H1 (cell line): ENCODE results near the gene AMY1A.
"Not testable (repeated sequence)": the region's sequence is repeated elsewhere in the genome, so short reads cannot be mapped to it uniquely, and the experiment has no call there.

ENCODE experiments used
- CEBPB ChIP-seq: IDR thresholded peaks from 2 replicates; pipeline ENCODE4 v1.6.1; 2012; ENCODE audit warnings: low read depth, low read length
- CHD2 ChIP-seq: IDR thresholded peaks from 2 replicates; pipeline ENCODE4 v1.6.1; 2012; ENCODE audit warnings: low read length, improper control_type of control experiment
- CTCF ChIP-seq, 3 experiments: IDR thresholded peaks; 1 replicate in 2 of 3; 2 replicates in 1 of 3; pipeline versions ENCODE4 v1.5.1 to v1.6.1; 2011; ENCODE audit warnings: low read length in 3 of 3, mild to moderate bottlenecking in 3 of 3, inconsistent platforms in 2 of 3, low read depth in 1 of 3, moderate library complexity in 1 of 3; ENCODE audit not compliant: insufficient read depth in 1 of 3; ENCODE audit errors: control extremely low read depth in 1 of 3
- EP300 ChIP-seq, 2 experiments: IDR thresholded peaks; 1 replicate in 1 of 2; 2 replicates in 1 of 2; pipeline ENCODE4 v1.6.1; 2011 to 2012; ENCODE audit warnings: low read depth in 2 of 2, low read length in 2 of 2, mild to moderate bottlenecking in 2 of 2, borderline replicate concordance in 1 of 2, inconsistent platforms in 1 of 2, moderate library complexity in 1 of 2
- KDM1A ChIP-seq: fragments of 200-600, 300-600 bp; sonication (generic); IDR thresholded peaks from 2 replicates; pipeline ENCODE4 v1.7.1; 2016; ENCODE audit warnings: mild to moderate bottlenecking, low read length, borderline replicate concordance
- NRF1 ChIP-seq: IDR thresholded peaks from 2 replicates; pipeline ENCODE4 v1.6.1; 2011; ENCODE audit warnings: mild to moderate bottlenecking, low read depth, low read length, improper control_type of control experiment
- PHF8 ChIP-seq: fragments of 200-600 bp; sonication (generic); conservative IDR thresholded peaks from 2 replicates; pipeline ENCODE4 v1.7.1; 2012; ENCODE audit warnings: low read depth, mild to moderate bottlenecking, inconsistent platforms, low read length, moderate library complexity
- POLR2A ChIP-seq, 2 experiments: IDR thresholded peaks; 1 replicate in 1 of 2; 2 replicates in 1 of 2; pipeline ENCODE4 v1.6.1; 2011; ENCODE audit warnings: low read depth in 2 of 2, low read length in 2 of 2, mild to moderate bottlenecking in 2 of 2; ENCODE audit errors: control extremely low read depth in 1 of 2
- POLR2AphosphoS5 ChIP-seq: IDR thresholded peaks from 2 replicates; pipeline ENCODE4 v1.6.1; 2011; ENCODE audit warnings: low read depth, low read length

- not testable (repeated sequence) for TF ChIP-seq EP300 (IDR thresholded peaks at IDR 0.05; ENCODE audit: borderline replicate concordance in 1 of 2, low read depth in 2 of 2, low read length in 2 of 2); POLR2A (IDR thresholded peaks at IDR 0.05; ENCODE audit: control extremely low read depth in 1 of 2, low read depth in 2 of 2, low read length in 2 of 2); PHF8; CHD2; NRF1; KDM1A; POLR2AphosphoS5; CTCF (IDR thresholded peaks at IDR 0.05; ENCODE audit: control extremely low read depth in 1 of 3, insufficient read depth in 1 of 3, low read depth in 1 of 3, low read length in 3 of 3); CEBPB
These were observed 38.5 kb upstream of the AMY1A start, which contains the start of gene AMY2A for GRCh38 chr1:103616994-103617477.
